Thymus (tissue), 11 donors: Measurements from ENCODE around the gene KIF1A. TPM values are rescaled to one million over a fixed set of nuclear protein-coding genes. Genes with fewer than 3 reads are reported as not detected.

Experiments used
- DNase-seq, 9 donors: peaks; one replicate each; pipeline ENCODE4 v3.0.0-alpha.2; 2013; ENCODE audit warnings: low spot score in 9 of 9, low read depth in 6 of 9, missing footprints in 1 of 9
- H3K27ac ChIP-seq, 2 donors: one replicate each; pipeline ENCODE4 v1.5.1; 2013; ENCODE audit warnings: control low read depth in 1 of 2, low read depth in 1 of 2, low read length in 1 of 2, mild to moderate bottlenecking in 1 of 2, moderate library complexity in 1 of 2
- H3K27me3 ChIP-seq, 2 donors: one replicate each; pipeline ENCODE4 v1.5.1; 2013; ENCODE audit warnings: low read length in 1 of 2; ENCODE audit not compliant: control insufficient read depth in 2 of 2, insufficient read depth in 1 of 2
- H3K36me3 ChIP-seq, 2 donors: one replicate each; pipeline ENCODE4 v1.5.1; 2013; ENCODE audit warnings: low read length in 1 of 2, mild to moderate bottlenecking in 1 of 2, moderate library complexity in 1 of 2; ENCODE audit not compliant: control insufficient read depth in 2 of 2, insufficient read depth in 2 of 2
- H3K4me1 ChIP-seq, 2 donors: one replicate each; pipeline ENCODE4 v1.5.1; 2013; ENCODE audit warnings: low read length in 2 of 2; ENCODE audit not compliant: control insufficient read depth in 2 of 2, insufficient read depth in 2 of 2
- H3K4me3 ChIP-seq, 2 donors: one replicate each; pipeline ENCODE4 v1.5.1; 2013; ENCODE audit warnings: low read length in 2 of 2, control low read depth in 1 of 2, mild to moderate bottlenecking in 1 of 2
- H3K9me3 ChIP-seq, 2 donors: one replicate each; pipeline ENCODE4 v1.5.1; 2013; ENCODE audit warnings: low read length in 1 of 2, mild to moderate bottlenecking in 1 of 2; ENCODE audit not compliant: control insufficient read depth in 2 of 2, insufficient read depth in 1 of 2
- WGBS: extraction: QIAGEN DNeasy Blood & Tissue Kit; methylation state at CpG from one replicate; pipeline ENCODE4 v1.1.7; 2013; 5-methylcytosine and 5-hydroxymethylcytosine counted together
- polyA plus RNA-seq: library from polyadenylated mRNA; stranded (reverse); fragments of 200-250 nt; gene quantifications from one replicate; pipeline ENCODE4 v1.2.3, GENCODE V29; 2013
- total RNA-seq: library from RNA; stranded (reverse); fragments of 120-200 nt; gene quantifications from one replicate; pipeline ENCODE4 v1.2.4, GENCODE V29; 2013
- donor health status: healthy.

Gene KIF1A
- total and polyA plus RNA-seq, 2 donors, result 0.42 to 0.78 TPM

GRCh38 chr2:240814946-240815760, 4.9 kb downstream of the KIF1A start:
- Histone ChIP-seq H3K9me3 (peaks cover 4 to 20% of the 10 kb centered on the region in 2 donors), H3K4me1 (peaks cover 0 to 4% of the 10 kb centered on the region in 2 donors), H3K27me3 (peaks cover 33 to 39% of the 10 kb centered on the region in 2 donors), H3K4me3 (no peak overlapping the region), H3K36me3 (no peaks in the 10 kb centered on the region), H3K27ac (no peak overlapping the region)
- 95% methylated on average over 11 of the region's 11 CpGs for whole genome bisulfite sequencing
- DNase-seq, result no peak

GRCh38 chr2:240814280-240814679, 5.7 kb downstream of the KIF1A start:
- Histone ChIP-seq H3K27ac (no peak overlapping the region), H3K9me3 (peaks cover 4 to 20% of the 10 kb centered on the region in 2 donors), H3K36me3 (no peaks in the 10 kb centered on the region), H3K4me1 (no peaks in the 10 kb centered on the region), H3K4me3 (no peak overlapping the region), H3K27me3 (peaks cover 25 to 33% of the 10 kb centered on the region in 2 donors)
- WGBS, result 96% methylated on average over 4 of the region's 4 CpGs
- no peak for DNase-seq

- H3K4me3 ChIP-seq, result no peak overlapping the region
- H3K9me3 ChIP-seq, result peaks cover 4 to 20% of the 10 kb centered on the region in 2 donors
- H3K4me1 ChIP-seq, result no peaks in the 10 kb centered on the region
- H3K36me3 ChIP-seq, result no peaks in the 10 kb centered on the region
- no peak for DNase-seq
- no peak overlapping the region for H3K27ac ChIP-seq
- WGBS, result 99% methylated on average over 17 of the region's 17 CpGs
- peaks cover 16 to 24% of the 10 kb centered on the region in 2 donors for H3K27me3 ChIP-seq
Observed at GRCh38 chr2:240813231-240813921, 6.6 kb downstream of the KIF1A start.

GRCh38 chr2:240812721-240813120, 7.3 kb downstream of the KIF1A start:
- H3K27me3 ChIP-seq, result peaks cover 9 to 17% of the 10 kb centered on the region in 2 donors
- WGBS, result 90% methylated on average over 20 of the region's 20 CpGs
- H3K27ac ChIP-seq, result no peak overlapping the region
- H3K9me3 ChIP-seq, result peaks cover 4 to 20% of the 10 kb centered on the region in 2 donors
- no peak for DNase-seq
- no peak overlapping the region for H3K4me3 ChIP-seq
- H3K4me1 ChIP-seq, result no peaks in the 10 kb centered on the region
- no peaks in the 10 kb centered on the region for H3K36me3 ChIP-seq

GRCh38 chr2:240812301-240812680, 7.7 kb downstream of the KIF1A start:
- no peak for DNase-seq
- WGBS, result 98% methylated on average over 10 of the region's 10 CpGs
- no peaks in the 10 kb centered on the region for H3K4me1 ChIP-seq
- H3K27me3 ChIP-seq, result peaks cover 5 to 13% of the 10 kb centered on the region in 2 donors
- H3K9me3 ChIP-seq, result peaks cover 4 to 20% of the 10 kb centered on the region in 2 donors
- H3K27ac ChIP-seq, result no peak overlapping the region
- no peaks in the 10 kb centered on the region for H3K36me3 ChIP-seq
- H3K4me3 ChIP-seq, result no peak overlapping the region

- no peak for DNase-seq
- no peaks in the 10 kb centered on the region for H3K36me3 ChIP-seq
- no peaks in the 10 kb centered on the region for H3K4me1 ChIP-seq
- H3K27ac ChIP-seq, result no peak overlapping the region
- H3K9me3 ChIP-seq, result peaks cover 4 to 20% of the 10 kb centered on the region in 2 donors
- H3K4me3 ChIP-seq, result no peak overlapping the region
- peaks cover 0 to 6% of the 10 kb centered on the region in 2 donors for H3K27me3 ChIP-seq
- 91% methylated on average over 17 of the region's 17 CpGs for WGBS
Observed at GRCh38 chr2:240811346-240812300, 8.4 kb downstream of the KIF1A start.

- Histone ChIP-seq H3K27ac (no peak overlapping the region), H3K27me3 (peaks cover 0 to 4% of the 10 kb centered on the region in 2 donors), H3K4me1 (no peaks in the 10 kb centered on the region), H3K9me3 (peaks cover 4 to 20% of the 10 kb centered on the region in 2 donors), H3K4me3 (no peak overlapping the region), H3K36me3 (no peaks in the 10 kb centered on the region)
- WGBS, result 95% methylated on average over 16 of the region's 16 CpGs
- DNase-seq, result no peak
Observed at GRCh38 chr2:240810621-240811020, 9.4 kb downstream of the KIF1A start.

- H3K9me3 ChIP-seq, result peaks cover 4 to 20% of the 10 kb centered on the region in 2 donors
- peaks cover 0 to 2% of the 10 kb centered on the region in 2 donors for H3K27me3 ChIP-seq
- 57% methylated on average over 6 of the region's 6 CpGs for WGBS
- H3K27ac ChIP-seq, result no peak overlapping the region
- H3K4me3 ChIP-seq, result no peak overlapping the region
- H3K36me3 ChIP-seq, result no peaks in the 10 kb centered on the region
- no peak for DNase-seq
- H3K4me1 ChIP-seq, result no peaks in the 10 kb centered on the region
Observed at GRCh38 chr2:240810199-240810598, 9.8 kb downstream of the KIF1A start.
